BLaER1 (cell line): ENCODE measurements around the gene MUC4.
A peak's percentile ranks its signal among the peaks of the same experiment; 100 is the strongest.
"Not testable (repeated sequence)": the region's sequence is repeated elsewhere in the genome, so short reads cannot be mapped to it uniquely, and the experiment has no call there.

Experiments
- H3K27ac ChIP-seq: shearing (Covaris generic); formaldehyde crosslinking; 2 replicates; pipeline ENCODE4 v1.8.1; 2022
- H3K27me3 ChIP-seq: shearing (Covaris generic); formaldehyde crosslinking; 2 replicates; pipeline ENCODE4 v1.8.1; 2022
- H3K36me3 ChIP-seq: shearing (Covaris generic); formaldehyde crosslinking; 2 replicates; pipeline ENCODE4 v1.8.1; 2022
- H3K4me1 ChIP-seq: shearing (Covaris generic); formaldehyde crosslinking; 2 replicates; pipeline ENCODE4 v1.8.1; 2022
- H3K4me2 ChIP-seq: shearing (Covaris generic); formaldehyde crosslinking; 2 replicates; pipeline ENCODE4 v1.8.1; 2022
- H3K4me3 ChIP-seq: shearing (Covaris generic); formaldehyde crosslinking; 2 replicates; pipeline ENCODE4 v1.8.1; 2022
- H3K9ac ChIP-seq: shearing (Covaris generic); formaldehyde crosslinking; 2 replicates; pipeline ENCODE4 v1.8.1; 2022
- H3K9me3 ChIP-seq: shearing (Covaris generic); formaldehyde crosslinking; 2 replicates; pipeline ENCODE4 v1.8.1; 2022
- H4K20me1 ChIP-seq: shearing (Covaris generic); formaldehyde crosslinking; 2 replicates; pipeline ENCODE4 v1.8.1; 2022
- Cebpa-rat ChIP-seq: shearing (Covaris generic); IDR thresholded peaks from 2 replicates; pipeline ENCODE4 v1.8.1; 2022

The MUC4 gene

DNA sequence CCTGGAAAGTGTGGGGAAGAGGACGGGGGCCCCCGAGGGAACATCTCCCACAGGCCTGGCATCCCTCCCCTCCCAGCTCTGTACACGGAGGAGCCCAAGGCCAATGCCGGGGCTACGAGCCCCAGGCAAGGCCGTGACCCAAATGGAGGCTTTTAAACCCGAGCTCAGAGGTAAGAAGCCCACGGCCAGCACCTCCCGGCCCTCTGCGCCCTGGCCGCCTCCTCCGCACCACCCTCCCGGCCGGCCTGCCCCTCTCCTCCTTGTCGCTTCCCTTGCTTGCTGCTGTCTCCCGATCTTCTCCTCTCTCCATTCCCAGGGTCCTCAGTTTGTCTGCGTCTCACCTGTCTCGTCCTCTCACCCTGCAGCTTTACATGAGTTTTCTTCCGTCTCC is 1.3 kb downstream of the MUC4 start:
- Histone ChIP-seq H3K36me3 (no peaks in the 10 kb centered on the region), H3K9me3 (no peaks in the 10 kb centered on the region), H3K9ac (no peak overlapping the region), H3K4me2 (peak overlapping the region; percentile 98), H3K4me3 (0 out of 2 replicates have a peak overlapping the region, but pooled peaks have one; percentile 57), H4K20me1 (no peaks in the 10 kb centered on the region), H3K27ac (peak overlapping the region; percentile 51), H3K27me3 (no peaks in the 10 kb centered on the region), H3K4me1 (peaks cover 75% of the 10 kb centered on the region)
- TF ChIP-seq Cebpa-rat, result no peak

DNA sequence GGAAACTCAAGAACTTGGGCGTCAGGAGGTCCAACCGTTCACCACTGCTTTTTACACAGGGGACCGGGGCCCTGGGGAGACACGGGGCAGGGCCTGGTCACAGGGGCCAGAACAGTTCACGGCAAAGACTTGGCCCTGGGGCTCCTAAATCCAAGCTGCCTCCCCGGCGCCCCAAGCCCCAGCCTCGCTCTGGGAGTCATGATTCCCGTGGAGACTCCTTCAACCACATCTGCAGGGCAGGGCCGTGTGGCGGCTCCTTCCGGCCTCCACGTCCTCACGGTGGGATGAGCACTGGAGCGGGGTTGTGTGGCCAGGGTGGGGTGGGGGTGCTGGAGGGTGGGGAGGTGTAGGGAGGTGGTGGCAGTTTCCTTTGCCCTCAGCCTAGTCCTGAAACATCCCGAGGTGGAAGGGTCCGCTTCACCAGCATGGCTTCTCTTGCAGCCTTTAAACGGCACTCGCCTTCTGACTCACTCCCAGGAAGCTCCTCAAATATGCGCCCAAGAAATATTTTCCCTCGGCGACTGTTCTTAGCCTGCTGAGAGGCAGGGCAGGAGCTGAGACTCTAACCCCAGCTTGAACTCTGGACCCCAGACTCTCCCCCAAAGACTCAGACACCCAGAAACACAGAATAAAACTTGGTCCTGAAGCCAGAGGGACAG is 1.8 kb downstream of the MUC4 start:
- Histone ChIP-seq H3K4me3 (peak overlapping the region; percentile 57), H3K27me3 (no peaks in the 10 kb centered on the region), H3K4me1 (peaks cover 81% of the 10 kb centered on the region), H3K9ac (no peak overlapping the region), H4K20me1 (no peaks in the 10 kb centered on the region), H3K4me2 (peak overlapping the region; percentile 98), H3K9me3 (no peaks in the 10 kb centered on the region), H3K27ac (peak overlapping the region; percentile 51), H3K36me3 (no peaks in the 10 kb centered on the region)
- no peak for TF ChIP-seq Cebpa-rat

DNA sequence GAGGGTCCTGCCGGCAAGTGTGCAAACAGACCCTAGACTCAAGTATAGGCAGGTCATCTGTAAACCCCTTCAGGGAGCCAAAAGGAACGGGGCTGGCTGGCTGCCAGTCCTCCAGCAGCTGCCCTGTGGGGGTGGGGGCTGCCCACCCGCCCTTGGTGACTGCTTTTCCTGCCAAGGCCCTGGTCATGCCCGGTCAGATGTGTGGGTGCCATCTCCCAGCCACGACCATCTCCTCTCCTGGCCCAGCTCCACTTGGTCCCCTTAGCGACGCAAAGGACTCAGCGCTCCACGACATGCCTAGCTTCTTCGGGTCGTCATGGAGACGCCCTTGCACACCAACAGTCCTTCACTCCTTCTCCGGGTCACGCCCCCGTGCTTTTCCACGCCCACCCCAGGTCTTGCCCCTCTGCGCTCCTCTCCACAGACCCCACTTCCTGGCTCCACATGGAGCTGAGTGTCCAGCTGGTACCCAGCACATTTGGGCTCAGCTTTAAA is 2.4 kb downstream of the MUC4 start:
- Histone ChIP-seq H3K4me2 (peak overlapping the region; percentile 98), H3K36me3 (no peaks in the 10 kb centered on the region), H3K4me3 (peak overlapping the region; percentile 57), H3K27me3 (no peaks in the 10 kb centered on the region), H3K4me1 (peaks cover 87% of the 10 kb centered on the region), H3K9me3 (no peaks in the 10 kb centered on the region), H4K20me1 (no peaks in the 10 kb centered on the region), H3K9ac (0 out of 2 replicates have a peak overlapping the region, but pooled peaks have one; percentile 16), H3K27ac (peak overlapping the region; percentile 51)
- TF ChIP-seq Cebpa-rat, result no peak

DNA sequence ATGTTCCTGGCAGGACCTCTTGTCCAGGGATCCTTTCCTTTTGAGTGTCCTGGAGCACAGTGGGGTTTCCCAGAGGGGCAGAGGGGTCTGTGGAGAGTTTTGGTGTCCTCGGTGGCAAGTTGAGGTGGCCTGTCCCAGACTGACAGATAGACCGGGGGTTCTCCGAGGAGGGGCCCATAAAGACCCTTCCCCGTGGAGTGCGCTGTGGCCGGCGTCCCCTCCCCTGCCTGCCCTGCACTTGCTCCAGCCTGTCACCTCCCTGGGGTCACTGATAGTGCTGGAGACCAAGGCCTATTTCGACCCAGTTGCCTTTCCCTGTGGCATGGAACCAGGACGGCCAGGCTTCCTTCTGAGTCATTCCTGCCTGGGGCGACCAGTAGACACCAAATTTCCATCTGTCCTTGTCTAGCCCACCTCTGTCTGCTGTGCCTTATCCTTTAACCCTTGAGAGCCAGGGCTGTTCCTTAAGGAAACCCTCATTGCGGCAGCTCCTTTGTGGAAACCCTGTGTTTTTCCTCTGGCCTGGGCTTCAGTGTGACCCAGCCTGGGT is 2.9 kb downstream of the MUC4 start:
- peaks cover 92% of the 10 kb centered on the region for H3K4me1 ChIP-seq
- H3K4me2 ChIP-seq, result peak overlapping the region; percentile 98
- no peaks in the 10 kb centered on the region for H4K20me1 ChIP-seq
- 0 out of 2 replicates have a peak overlapping the region, but pooled peaks have one; percentile 16 for H3K9ac ChIP-seq
- H3K4me3 ChIP-seq, result peak overlapping the region; percentile 57
- H3K36me3 ChIP-seq, result no peaks in the 10 kb centered on the region
- no peaks in the 10 kb centered on the region for H3K27me3 ChIP-seq
- H3K9me3 ChIP-seq, result no peaks in the 10 kb centered on the region
- H3K27ac ChIP-seq, result peak overlapping the region; percentile 51
- no peak for TF ChIP-seq Cebpa-rat

DNA sequence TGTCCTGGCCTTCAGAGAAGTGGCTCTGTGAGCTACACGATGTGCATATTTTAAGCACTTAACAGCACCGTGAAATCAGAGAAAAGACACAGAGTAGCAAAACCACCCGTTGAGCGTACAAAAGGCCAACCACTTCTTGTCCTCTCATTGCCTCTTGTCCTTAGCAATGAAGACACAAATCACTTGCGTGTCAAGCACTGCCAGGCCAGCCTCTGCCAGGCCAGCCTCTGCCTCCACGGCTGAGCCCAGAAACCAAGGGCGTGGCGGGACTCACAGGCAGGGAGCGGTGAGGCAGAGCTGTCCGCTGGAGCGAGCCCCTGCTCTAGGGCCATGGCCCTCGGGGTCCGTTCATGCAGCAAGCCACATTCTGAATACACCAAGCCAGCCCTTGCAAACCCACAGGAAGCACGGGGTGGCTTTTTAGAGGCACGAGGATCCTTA is 4.0 kb downstream of the MUC4 start:
- no peaks in the 10 kb centered on the region for H3K36me3 ChIP-seq
- TF ChIP-seq Cebpa-rat, result no peak
- H3K27ac ChIP-seq, result peak overlapping the region; percentile 51
- H4K20me1 ChIP-seq, result no peaks in the 10 kb centered on the region
- H3K4me1 ChIP-seq, result peaks cover 100% of the 10 kb centered on the region
- no peaks in the 10 kb centered on the region for H3K9me3 ChIP-seq
- no peaks in the 10 kb centered on the region for H3K27me3 ChIP-seq
- H3K4me2 ChIP-seq, result peak overlapping the region; percentile 98
- no peak overlapping the region for H3K4me3 ChIP-seq
- 0 out of 2 replicates have a peak overlapping the region, but pooled peaks have one; percentile 1 for H3K9ac ChIP-seq

DNA sequence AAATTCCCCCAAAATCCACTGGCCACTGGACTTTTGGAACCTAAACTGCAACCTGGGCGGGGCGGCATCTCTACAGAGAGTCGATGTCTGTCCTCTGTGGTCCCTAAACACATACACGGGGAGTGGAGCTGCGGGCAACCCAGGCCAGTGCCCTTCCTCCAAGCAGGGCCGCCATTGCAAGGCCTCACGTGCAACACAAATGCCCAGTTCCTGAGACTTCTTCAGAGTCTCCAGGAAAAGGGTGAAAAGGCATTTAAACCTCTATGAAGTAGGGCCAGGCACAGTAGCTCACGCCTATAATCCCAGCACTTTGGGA is 4.9 kb downstream of the MUC4 start:
- Histone ChIP-seq H3K27ac (peak overlapping the region; percentile 1; the same call in 1 of the 2 replicates), H3K27me3 (no peaks in the 10 kb centered on the region)

DNA sequence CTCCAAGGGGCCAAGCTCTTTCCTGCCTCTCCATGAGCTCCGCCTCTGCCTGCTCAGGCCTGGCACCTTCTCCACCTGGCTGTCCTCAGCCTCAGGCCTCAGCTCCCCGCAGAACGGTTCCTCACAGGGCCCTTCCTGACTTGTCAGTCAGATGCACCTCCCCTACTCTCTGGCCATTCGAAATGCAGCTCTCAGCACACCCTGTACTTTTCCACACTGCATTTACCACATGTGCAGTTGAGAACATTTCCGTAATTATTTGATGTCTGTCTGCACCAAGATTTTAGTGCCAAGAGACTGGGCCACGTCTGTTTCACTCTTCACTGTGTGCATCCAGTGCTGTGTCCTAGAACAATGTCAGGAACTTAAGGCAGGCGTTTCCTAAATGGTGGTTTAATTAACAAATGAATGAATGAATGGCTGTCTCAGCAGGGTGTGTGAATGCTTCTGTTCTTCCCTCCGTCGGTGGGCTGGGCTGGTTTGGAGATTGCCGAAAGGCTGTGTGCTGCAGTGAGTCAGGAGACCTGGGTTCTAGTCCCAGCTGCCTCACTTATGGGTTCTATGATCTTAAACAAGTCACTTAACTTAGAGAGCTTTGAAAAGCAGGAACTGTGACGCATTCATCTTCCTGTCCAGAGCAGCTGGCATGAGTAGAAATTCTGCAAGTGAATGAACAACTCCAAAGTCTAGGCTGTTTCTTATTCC is 5.4 kb downstream of the MUC4 start:
- H4K20me1 ChIP-seq, result no peaks in the 10 kb centered on the region
- H3K36me3 ChIP-seq, result no peaks in the 10 kb centered on the region
- no peaks in the 10 kb centered on the region for H3K27me3 ChIP-seq
- H3K9ac ChIP-seq, result no peak overlapping the region
- no peak for TF ChIP-seq Cebpa-rat
- peaks cover 100% of the 10 kb centered on the region for H3K4me1 ChIP-seq
- H3K27ac ChIP-seq, result peak overlapping the region; percentile 1
- H3K9me3 ChIP-seq, result no peaks in the 10 kb centered on the region
- H3K4me2 ChIP-seq, result peak overlapping the region; percentile 98
- no peak overlapping the region for H3K4me3 ChIP-seq

More for the DNA sequence above, 4.9 kb downstream of the MUC4 start:
- TF ChIP-seq Cebpa-rat, result no peak
- Histone ChIP-seq H4K20me1 (no peaks in the 10 kb centered on the region), H3K4me2 (peak overlapping the region; percentile 98), H3K9me3 (no peaks in the 10 kb centered on the region), H3K4me1 (peaks cover 100% of the 10 kb centered on the region), H3K4me3 (no peak overlapping the region), H3K36me3 (no peaks in the 10 kb centered on the region), H3K9ac (no peak overlapping the region)

DNA sequence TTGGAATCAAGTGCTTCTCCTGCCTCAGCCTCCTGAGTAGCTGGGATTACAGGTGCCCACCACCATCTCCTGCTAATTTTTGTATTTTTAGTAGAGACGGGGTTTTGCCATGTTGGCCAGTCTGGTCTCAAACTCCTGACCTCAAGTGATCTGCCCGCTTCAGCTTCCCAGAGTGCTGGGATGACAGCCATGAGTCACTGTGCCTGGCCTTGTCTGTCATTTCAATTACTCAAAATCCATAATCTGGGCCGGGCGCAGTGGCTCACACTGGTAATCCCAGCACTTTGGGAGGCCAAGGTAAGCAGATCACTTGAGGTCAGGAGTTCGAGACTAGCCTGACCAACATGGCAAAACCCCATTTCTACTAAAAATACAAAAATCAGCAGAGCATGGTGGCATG is 6.1 kb downstream of the MUC4 start:
- not testable (repeated sequence) for H3K9me3 ChIP-seq, H3K9ac ChIP-seq, H3K36me3 ChIP-seq, H4K20me1 ChIP-seq, H3K27me3 ChIP-seq, H3K4me3 ChIP-seq
- H3K4me2 ChIP-seq, result peak overlapping the region; percentile 98
- H3K4me1 ChIP-seq, result peaks cover 100% of the 10 kb centered on the region
- 0 out of 2 replicates have a peak overlapping the region, but pooled peaks have one; percentile 78 for H3K27ac ChIP-seq

DNA sequence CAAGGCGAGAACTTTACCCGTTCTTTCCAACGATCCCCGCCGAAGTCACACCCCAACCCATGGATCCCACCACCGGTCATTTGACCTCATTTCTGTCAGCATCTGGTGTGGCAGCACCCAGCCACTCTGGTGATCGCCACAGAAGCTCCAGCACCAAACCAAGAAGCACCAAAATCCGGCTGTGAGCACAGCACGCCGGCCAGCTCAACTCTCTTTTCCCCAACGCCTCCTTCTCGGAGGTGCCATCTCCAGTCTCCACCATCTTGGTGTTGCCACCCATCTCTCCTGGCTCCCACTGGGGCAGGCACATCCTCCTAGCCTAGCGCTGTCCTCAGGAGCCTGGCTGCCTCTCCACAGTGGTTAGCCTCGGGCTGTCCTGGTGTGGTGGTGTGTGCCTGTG is 6.5 kb downstream of the MUC4 start:
- H3K36me3 ChIP-seq, result no peaks in the 10 kb centered on the region
- H3K4me3 ChIP-seq, result no peak overlapping the region
- H3K4me1 ChIP-seq, result peaks cover 100% of the 10 kb centered on the region
- peak overlapping the region; percentile 78; the same call in 1 of the 2 replicates for H3K27ac ChIP-seq
- H3K9me3 ChIP-seq, result no peaks in the 10 kb centered on the region
- TF ChIP-seq Cebpa-rat, result no peak
- no peaks in the 10 kb centered on the region for H3K27me3 ChIP-seq
- no peaks in the 10 kb centered on the region for H4K20me1 ChIP-seq
- H3K9ac ChIP-seq, result no peak overlapping the region
- H3K4me2 ChIP-seq, result peak overlapping the region; percentile 98
